HG03571 (cell line): ENCODE results near the gene ROR1.

Experiments
- ATAC-seq: cut with Tn5 transposase; IDR thresholded peaks from one replicate; pipeline ENCODE4 v1.9.1; 2021; ENCODE audit not compliant: unreplicated experiment

Gene ROR1

GRCh38 chr1:64161357-64161941 lies 387.6 kb downstream of the ROR1 start:
- no peak for ATAC-seq

GRCh38 chr1:64162151-64162550 lies 388.3 kb downstream of the ROR1 start:
- no peak for ATAC-seq

- no peak for ATAC-seq
These were observed 389.0 kb downstream of the ROR1 start for GRCh38 chr1:64162804-64163203.

- ATAC-seq = no peak
These were observed 389.6 kb downstream of the ROR1 start for GRCh38 chr1:64163431-64163830.

- no peak for ATAC-seq
These were observed 390.2 kb downstream of the ROR1 start for GRCh38 chr1:64163970-64164369.

GRCh38 chr1:64166629-64167028 lies 392.8 kb downstream of the ROR1 start:
- ATAC-seq = no peak

GRCh38 chr1:64167176-64167575 lies 393.4 kb downstream of the ROR1 start:
- no peak for ATAC-seq

- no peak for ATAC-seq
These were observed 397.4 kb downstream of the ROR1 start for GRCh38 chr1:64171246-64171645.

- no peak for ATAC-seq
These were observed 398.0 kb downstream of the ROR1 start for GRCh38 chr1:64171797-64172281.

GRCh38 chr1:64172458-64172983 lies 398.7 kb downstream of the ROR1 start:
- no peak for ATAC-seq

- no peak for ATAC-seq
These were observed 399.6 kb downstream of the ROR1 start for GRCh38 chr1:64173336-64173940.

GRCh38 chr1:64175639-64176038 lies 401.8 kb downstream of the ROR1 start:
- no peak for ATAC-seq

- no peak for ATAC-seq
These were observed 402.8 kb downstream of the ROR1 start for GRCh38 chr1:64176659-64177058.

- ATAC-seq = no peak
These were observed 405.8 kb downstream of the ROR1 start for GRCh38 chr1:64179588-64179987.

GRCh38 chr1:64182207-64182606 lies 408.4 kb downstream of the ROR1 start:
- ATAC-seq = no peak

GRCh38 chr1:64183395-64184002 lies 409.7 kb downstream of the ROR1 start:
- ATAC-seq = no peak

GRCh38 chr1:64184003-64184440 lies 410.2 kb downstream of the ROR1 start:
- no peak for ATAC-seq

- no peak for ATAC-seq
These were observed 412.5 kb downstream of the ROR1 start for GRCh38 chr1:64186138-64186897.

- no peak for ATAC-seq
These were observed 413.1 kb downstream of the ROR1 start for GRCh38 chr1:64186898-64187280.

GRCh38 chr1:64187646-64188045 lies 413.8 kb downstream of the ROR1 start:
- no peak for ATAC-seq

GRCh38 chr1:64192290-64192689 lies 418.5 kb downstream of the ROR1 start:
- no peak for ATAC-seq
